G401 (cell line): Measurements from ENCODE around the gene HOXC11. TPM values are rescaled to one million over a fixed set of nuclear protein-coding genes. Genes with fewer than 3 reads are reported as not detected.

Experiments
- DNase-seq: peaks from one replicate; pipeline ENCODE4 v3.0.0-alpha.2; 2015; ENCODE audit warnings: low spot score
- in situ Hi-C: cut with HindIII; loops from 2 replicates; pipeline ENCODE4 v1.10.0; 2016; ENCODE audit warnings: low sequenced_read_pairs, mixed read lengths
- total RNA-seq: library from RNA; depleted of rRNA; stranded (reverse); fragments of >200 nt; shearing (Covaris generic); gene quantifications from 2 replicates; pipeline ENCODE4 v1.2.3, GENCODE V29; 2014

Gene HOXC11
- total RNA-seq, 1 experiment from 2014 or later: 2.3 TPM

- in situ Hi-C loops: no loop called here
- no peak for DNase-seq
These were observed 31.7 kb upstream of the HOXC11 start for GRCh38 chr12:53941187-53941586.

GRCh38 chr12:53941750-53942149 is 31.2 kb upstream of the HOXC11 start:
- DNase-seq: no peak
- in situ Hi-C loops: no loop called here

GRCh38 chr12:53942467-53942997 is 30.4 kb upstream of the HOXC11 start:
- DNase-seq: no peak
- in situ Hi-C loops: no loop called here

GRCh38 chr12:53944209-53944608 is 28.7 kb upstream of the HOXC11 start:
- no peak for DNase-seq
- in situ Hi-C loops: no loop called here

- in situ Hi-C loops: no loop called here
- no peak for DNase-seq
These were observed 27.7 kb upstream of the HOXC11 start for GRCh38 chr12:53944907-53945847.

- in situ Hi-C loops: no loop called here
- no peak for DNase-seq
These were observed 25.2 kb upstream of the HOXC11 start for GRCh38 chr12:53947743-53948142.

- in situ Hi-C loops: no loop called here
These were observed 24.0 kb upstream of the HOXC11 start for GRCh38 chr12:53948650-53949593.

GRCh38 chr12:53949631-53950436 is 23.1 kb upstream of the HOXC11 start:
- DNase-seq: no peak
- in situ Hi-C loops: no loop called here

More at GRCh38 chr12:53948650-53949593, 24.0 kb upstream of the HOXC11 start:
- no peak for DNase-seq

- DNase-seq: no peak
- in situ Hi-C loops: no loop called here
These were observed 22.5 kb upstream of the HOXC11 start for GRCh38 chr12:53950437-53950773.

- DNase-seq: no peak
- in situ Hi-C loops: no loop called here
These were observed 21.9 kb upstream of the HOXC11 start for GRCh38 chr12:53950789-53951576.

- in situ Hi-C loops: no loop called here
- DNase-seq: no peak
These were observed 21.2 kb upstream of the HOXC11 start for GRCh38 chr12:53951577-53952334.

- in situ Hi-C loops: no loop called here
- DNase-seq: no peak
These were observed 20.6 kb upstream of the HOXC11 start for GRCh38 chr12:53952335-53952694.

GRCh38 chr12:53952871-53953734 is 19.8 kb upstream of the HOXC11 start:
- in situ Hi-C loops: no loop called here
- DNase-seq: no peak

- in situ Hi-C loops: no loop called here
- no peak for DNase-seq
These were observed 18.9 kb upstream of the HOXC11 start for GRCh38 chr12:53953831-53954693.

GRCh38 chr12:53954694-53955035 is 18.3 kb upstream of the HOXC11 start, which contains the start of gene HOXC12:
TSS of gene HOXC12 (plus strand) at chr12:53954903. CDS start at chr12:53954930, 27 bp downstream.
- in situ Hi-C loops: no loop called here

More at GRCh38 chr12:53954694-53955035, 18.3 kb upstream of the HOXC11 start, which contains the start of gene HOXC12:
- DNase-seq: no peak
